Neuronal stem cell (in vitro differentiated cells): ENCODE measurements around the gene AZIN2.
A peak's percentile ranks its signal among the peaks of the same experiment; 100 is the strongest.

ENCODE experiments used
- DNase-seq: peaks from one replicate; pipeline ENCODE4 v3.0.0-alpha.2; 2013; ENCODE audit warnings: low spot score
- H2AFZ ChIP-seq: one replicate; pipeline ENCODE4 v1.6.1; 2013; ENCODE audit warnings: mild to moderate bottlenecking, low read length, inconsistent platforms
- H2AK5ac ChIP-seq: 2 replicates; pipeline ENCODE4 v1.6.1; 2013; ENCODE audit warnings: low read depth, mild to moderate bottlenecking, inconsistent platforms, low read length, moderate library complexity, mixed read lengths
- H2BK120ac ChIP-seq: 2 replicates; pipeline ENCODE4 v1.6.1; 2013; ENCODE audit warnings: low read depth, mild to moderate bottlenecking, inconsistent platforms, low read length, moderate library complexity, mixed read lengths
- H2BK12ac ChIP-seq: one replicate; pipeline ENCODE4 v1.6.1; 2013; ENCODE audit warnings: low read length, inconsistent platforms
- H2BK15ac ChIP-seq: 2 replicates; pipeline ENCODE4 v1.6.1; 2013; ENCODE audit warnings: mild to moderate bottlenecking, low read length, inconsistent platforms, mixed read lengths
- H2BK5ac ChIP-seq: one replicate; pipeline ENCODE4 v1.6.1; 2013; ENCODE audit warnings: inconsistent platforms, mild to moderate bottlenecking, low read length, moderate library complexity
- H3K14ac ChIP-seq: one replicate; pipeline ENCODE4 v1.6.1; 2013; ENCODE audit warnings: low read length, inconsistent platforms
- H3K18ac ChIP-seq: 2 replicates; pipeline ENCODE4 v1.6.1; 2013; ENCODE audit warnings: low read length, inconsistent platforms
- H3K23ac ChIP-seq: 2 replicates; pipeline ENCODE4 v1.6.1; 2013; ENCODE audit warnings: low read depth, mild to moderate bottlenecking, mixed read lengths, low read length, inconsistent platforms; ENCODE audit not compliant: poor library complexity
- H3K27ac ChIP-seq: replicated peaks from 3 replicates; pipeline ENCODE4 v1.5.1; 2013; ENCODE audit warnings: low read length, inconsistent platforms
- H3K27me3 ChIP-seq, 3 experiments: 2 replicates each; pipeline ENCODE4 v1.6.1; 2013; ENCODE audit warnings: low read length in 3 of 3, mild to moderate bottlenecking in 2 of 3, inconsistent platforms in 1 of 3, low read depth in 1 of 3, mixed read lengths in 1 of 3, moderate library complexity in 1 of 3; ENCODE audit not compliant: control insufficient read depth in 3 of 3, insufficient read depth in 3 of 3
- H3K36me3 ChIP-seq, 2 donors: replicated peaks in 1 of 2; 2 replicates each; pipeline ENCODE4 v1.6.1; 2013; ENCODE audit warnings: low read length in 2 of 2; ENCODE audit not compliant: control insufficient read depth in 2 of 2, insufficient read depth in 2 of 2
- H3K4ac ChIP-seq: 2 replicates; pipeline ENCODE4 v1.6.1; 2013; ENCODE audit warnings: inconsistent platforms, mild to moderate bottlenecking, low read length, moderate library complexity
- H3K4me1 ChIP-seq, 2 donors: 1 replicate in 1 of 2; 2 replicates in 1 of 2; pipeline ENCODE4 v1.6.1; 2013; ENCODE audit warnings: low read length in 2 of 2, low read depth in 1 of 2; ENCODE audit not compliant: control insufficient read depth in 2 of 2, insufficient read depth in 1 of 2
- H3K4me2 ChIP-seq: one replicate; pipeline ENCODE4 v1.6.1; 2013; ENCODE audit warnings: mild to moderate bottlenecking, low read length, inconsistent platforms; ENCODE audit not compliant: insufficient read depth, poor library complexity, severe bottlenecking
- H3K4me3 ChIP-seq, 2 donors: 2 replicates each; pipeline ENCODE4 v1.5.1; 2013; ENCODE audit warnings: low read length in 2 of 2, mild to moderate bottlenecking in 2 of 2, inconsistent platforms in 1 of 2, moderate library complexity in 1 of 2
- H3K79me1 ChIP-seq: one replicate; pipeline ENCODE4 v1.6.1; 2013; ENCODE audit warnings: low read depth, mild to moderate bottlenecking, inconsistent platforms, low read length, moderate library complexity
- H3K9ac ChIP-seq: one replicate; pipeline ENCODE4 v1.6.1; 2013; ENCODE audit warnings: mild to moderate bottlenecking, low read depth, low read length, inconsistent platforms; ENCODE audit not compliant: poor library complexity
- H3K9me3 ChIP-seq, 2 donors: replicated peaks in 1 of 2; 2 replicates each; pipeline versions ENCODE3 to v1.6.1; 2013; ENCODE audit warnings: low read length in 2 of 2, mild to moderate bottlenecking in 2 of 2, inconsistent platforms in 1 of 2, low read depth in 1 of 2, mixed read lengths in 1 of 2, moderate library complexity in 1 of 2; ENCODE audit not compliant: control insufficient read depth in 2 of 2, insufficient read depth in 1 of 2
- H4K8ac ChIP-seq: one replicate; pipeline ENCODE4 v1.6.1; 2013; ENCODE audit warnings: low read depth, mild to moderate bottlenecking, inconsistent platforms, low read length, moderate library complexity
- H4K91ac ChIP-seq: one replicate; pipeline ENCODE4 v1.6.1; 2013; ENCODE audit warnings: low read length, low read depth, mild to moderate bottlenecking, inconsistent platforms; ENCODE audit not compliant: poor library complexity
- WGBS, 2 donors: extraction: QIAGEN DNeasy Blood & Tissue Kit; methylation state at CpG; one replicate each; pipeline ENCODE4 v1.1.7; 2013; ENCODE audit warnings: missing lambda C conversion rate in 2 of 2, mixed read lengths in 1 of 2; ENCODE audit not compliant: insufficient read length in 2 of 2, insufficient replicate concordance in 1 of 2; ENCODE audit errors: extremely low coverage in 2 of 2; 5-methylcytosine and 5-hydroxymethylcytosine counted together

Gene AZIN2

GRCh38 chr1:33119050-33119449 is 38.1 kb downstream of the AZIN2 start:
- Histone ChIP-seq H2BK5ac (no peak overlapping the region), H4K91ac (no peak overlapping the region), H3K4me1 (peaks cover 0 to 3% of the 10 kb centered on the region in 2 donors), H3K4ac (no peak overlapping the region), H3K9ac (no peak overlapping the region), H3K4me2 (no peak overlapping the region), H3K27ac (no peak overlapping the region), H3K27me3 (peaks cover 0 to 2% (median 0%) of the 10 kb centered on the region in 3 experiments), H3K4me3 (no peak overlapping the region), H3K79me1 (no peaks in the 10 kb centered on the region), H3K23ac (no peak overlapping the region), H2BK15ac (no peak overlapping the region), H4K8ac (no peak overlapping the region), H2BK12ac (no peak overlapping the region), H2AFZ (no peak overlapping the region), H3K36me3 (no peaks in the 10 kb centered on the region), H3K14ac (no peak overlapping the region), H3K9me3 (no peaks in the 10 kb centered on the region), H3K18ac (no peak overlapping the region), H2AK5ac (no peak overlapping the region), H2BK120ac (no peak overlapping the region)
- no peak for DNase-seq
- no CpG with 5 or more reads among the region's 2 CpGs for WGBS, 2 donors

GRCh38 chr1:33119532-33120217 is 38.7 kb downstream of the AZIN2 start:
- H3K4ac ChIP-seq, result no peak overlapping the region
- peak overlapping the region; percentile 58 for H2AK5ac ChIP-seq
- H2BK5ac ChIP-seq, result no peak overlapping the region
- no peak overlapping the region for H3K18ac ChIP-seq
- no peak overlapping the region for H2BK12ac ChIP-seq
- H2BK15ac ChIP-seq, result no peak overlapping the region
- H3K9ac ChIP-seq, result peak overlapping the region; percentile 25
- H3K4me2 ChIP-seq, result no peak overlapping the region
- H3K4me1 ChIP-seq, result peaks cover 0 to 3% of the 10 kb centered on the region in 2 donors
- no peak overlapping the region for H3K4me3 ChIP-seq
- H2AFZ ChIP-seq, result no peak overlapping the region
- H3K79me1 ChIP-seq, result no peaks in the 10 kb centered on the region
- H4K91ac ChIP-seq, result no peak overlapping the region
- H4K8ac ChIP-seq, result no peak overlapping the region
- no peak overlapping the region for H3K27ac ChIP-seq
- peak overlapping the region; percentile 53 for H3K23ac ChIP-seq
- no peak for DNase-seq
- WGBS, 2 donors, result no CpG with 5 or more reads among the region's 16 CpGs
- no peaks in the 10 kb centered on the region for H3K9me3 ChIP-seq
- peak overlapping the region; percentile 16 for H2BK120ac ChIP-seq
- no peak overlapping the region for H3K14ac ChIP-seq
- no peaks in the 10 kb centered on the region for H3K36me3 ChIP-seq
- peaks cover 0 to 2% (median 0%) of the 10 kb centered on the region in 3 experiments for H3K27me3 ChIP-seq

GRCh38 chr1:33120436-33121231 is 39.7 kb downstream of the AZIN2 start:
- H3K18ac ChIP-seq, result no peak overlapping the region
- H2AK5ac ChIP-seq, result peak overlapping the region; percentile 58
- H3K27me3 ChIP-seq, result peaks cover 0 to 2% (median 0%) of the 10 kb centered on the region in 3 experiments
- H2AFZ ChIP-seq, result no peak overlapping the region
- H4K91ac ChIP-seq, result no peak overlapping the region
- no peak overlapping the region for H3K9ac ChIP-seq
- WGBS, 2 donors, result no CpG with 5 or more reads among the region's 8 CpGs
- H3K4me1 ChIP-seq, result peaks cover 0 to 3% of the 10 kb centered on the region in 2 donors
- peak overlapping the region in 1 of 2 donors; percentile 57 for H3K4me3 ChIP-seq
- H2BK15ac ChIP-seq, result no peak overlapping the region
- H2BK120ac ChIP-seq, result no peak overlapping the region
- H3K27ac ChIP-seq, result no peak overlapping the region
- H3K23ac ChIP-seq, result no peak overlapping the region
- H4K8ac ChIP-seq, result no peak overlapping the region
- DNase-seq, result no peak
- no peak overlapping the region for H3K4ac ChIP-seq
- no peaks in the 10 kb centered on the region for H3K9me3 ChIP-seq
- H2BK12ac ChIP-seq, result no peak overlapping the region
- H3K4me2 ChIP-seq, result no peak overlapping the region
- no peak overlapping the region for H3K14ac ChIP-seq
- H3K36me3 ChIP-seq, result no peaks in the 10 kb centered on the region
- no peaks in the 10 kb centered on the region for H3K79me1 ChIP-seq
- H2BK5ac ChIP-seq, result no peak overlapping the region

- Histone ChIP-seq H3K4me2 (no peak overlapping the region), H3K27ac (no peak overlapping the region), H2AK5ac (no peak overlapping the region), H3K27me3 (peaks cover 0 to 2% (median 0%) of the 10 kb centered on the region in 3 experiments), H4K8ac (no peak overlapping the region), H3K4me3 (no peak overlapping the region), H3K36me3 (no peaks in the 10 kb centered on the region), H3K9ac (no peak overlapping the region), H2BK12ac (no peak overlapping the region), H4K91ac (no peak overlapping the region), H3K9me3 (no peaks in the 10 kb centered on the region), H3K23ac (no peak overlapping the region), H2BK5ac (no peak overlapping the region), H3K18ac (no peak overlapping the region), H3K14ac (no peak overlapping the region), H3K4me1 (peaks cover 0 to 6% of the 10 kb centered on the region in 2 donors), H2BK120ac (no peak overlapping the region), H2AFZ (no peak overlapping the region), H3K4ac (no peak overlapping the region), H2BK15ac (no peak overlapping the region), H3K79me1 (no peaks in the 10 kb centered on the region)
- WGBS, 2 donors, result no CpG with 5 or more reads among the region's 5 CpGs
- DNase-seq, result no peak
Measured at GRCh38 chr1:33121728-33122127, 40.8 kb downstream of the AZIN2 start.
